Neuronal stem cell (in vitro differentiated cells): ENCODE data around the gene OSTM1.
"Not testable (repeated sequence)": the region's sequence is repeated elsewhere in the genome, so short reads cannot be mapped to it uniquely, and the experiment has no call there.

Experiments used
- DNase-seq: peaks from one replicate; pipeline ENCODE4 v3.0.0-alpha.2; 2013; ENCODE audit warnings: low spot score
- H2AFZ ChIP-seq: one replicate; pipeline ENCODE4 v1.6.1; 2013; ENCODE audit warnings: mild to moderate bottlenecking, low read length, inconsistent platforms
- H2AK5ac ChIP-seq: 2 replicates; pipeline ENCODE4 v1.6.1; 2013; ENCODE audit warnings: low read depth, mild to moderate bottlenecking, inconsistent platforms, low read length, moderate library complexity, mixed read lengths
- H2BK120ac ChIP-seq: 2 replicates; pipeline ENCODE4 v1.6.1; 2013; ENCODE audit warnings: low read depth, mild to moderate bottlenecking, inconsistent platforms, low read length, moderate library complexity, mixed read lengths
- H2BK12ac ChIP-seq: one replicate; pipeline ENCODE4 v1.6.1; 2013; ENCODE audit warnings: low read length, inconsistent platforms
- H2BK15ac ChIP-seq: 2 replicates; pipeline ENCODE4 v1.6.1; 2013; ENCODE audit warnings: mild to moderate bottlenecking, low read length, inconsistent platforms, mixed read lengths
- H2BK5ac ChIP-seq: one replicate; pipeline ENCODE4 v1.6.1; 2013; ENCODE audit warnings: inconsistent platforms, mild to moderate bottlenecking, low read length, moderate library complexity
- H3K14ac ChIP-seq: one replicate; pipeline ENCODE4 v1.6.1; 2013; ENCODE audit warnings: low read length, inconsistent platforms
- H3K18ac ChIP-seq: 2 replicates; pipeline ENCODE4 v1.6.1; 2013; ENCODE audit warnings: low read length, inconsistent platforms
- H3K23ac ChIP-seq: 2 replicates; pipeline ENCODE4 v1.6.1; 2013; ENCODE audit warnings: low read depth, mild to moderate bottlenecking, mixed read lengths, low read length, inconsistent platforms; ENCODE audit not compliant: poor library complexity
- H3K27ac ChIP-seq: replicated peaks from 3 replicates; pipeline ENCODE4 v1.5.1; 2013; ENCODE audit warnings: low read length, inconsistent platforms
- H3K27me3 ChIP-seq, 3 experiments: 2 replicates each; pipeline ENCODE4 v1.6.1; 2013; ENCODE audit warnings: low read length in 3 of 3, mild to moderate bottlenecking in 2 of 3, inconsistent platforms in 1 of 3, low read depth in 1 of 3, mixed read lengths in 1 of 3, moderate library complexity in 1 of 3; ENCODE audit not compliant: control insufficient read depth in 3 of 3, insufficient read depth in 3 of 3
- H3K36me3 ChIP-seq, 2 donors: replicated peaks in 1 of 2; 2 replicates each; pipeline ENCODE4 v1.6.1; 2013; ENCODE audit warnings: low read length in 2 of 2; ENCODE audit not compliant: control insufficient read depth in 2 of 2, insufficient read depth in 2 of 2
- H3K4ac ChIP-seq: 2 replicates; pipeline ENCODE4 v1.6.1; 2013; ENCODE audit warnings: inconsistent platforms, mild to moderate bottlenecking, low read length, moderate library complexity
- H3K4me1 ChIP-seq, 2 donors: 1 replicate in 1 of 2; 2 replicates in 1 of 2; pipeline ENCODE4 v1.6.1; 2013; ENCODE audit warnings: low read length in 2 of 2, low read depth in 1 of 2; ENCODE audit not compliant: control insufficient read depth in 2 of 2, insufficient read depth in 1 of 2
- H3K4me2 ChIP-seq: one replicate; pipeline ENCODE4 v1.6.1; 2013; ENCODE audit warnings: mild to moderate bottlenecking, low read length, inconsistent platforms; ENCODE audit not compliant: insufficient read depth, poor library complexity, severe bottlenecking
- H3K4me3 ChIP-seq, 2 donors: 2 replicates each; pipeline ENCODE4 v1.5.1; 2013; ENCODE audit warnings: low read length in 2 of 2, mild to moderate bottlenecking in 2 of 2, inconsistent platforms in 1 of 2, moderate library complexity in 1 of 2
- H3K79me1 ChIP-seq: one replicate; pipeline ENCODE4 v1.6.1; 2013; ENCODE audit warnings: low read depth, mild to moderate bottlenecking, inconsistent platforms, low read length, moderate library complexity
- H3K9ac ChIP-seq: one replicate; pipeline ENCODE4 v1.6.1; 2013; ENCODE audit warnings: mild to moderate bottlenecking, low read depth, low read length, inconsistent platforms; ENCODE audit not compliant: poor library complexity
- H3K9me3 ChIP-seq, 2 donors: replicated peaks in 1 of 2; 2 replicates each; pipeline versions ENCODE3 to v1.6.1; 2013; ENCODE audit warnings: low read length in 2 of 2, mild to moderate bottlenecking in 2 of 2, inconsistent platforms in 1 of 2, low read depth in 1 of 2, mixed read lengths in 1 of 2, moderate library complexity in 1 of 2; ENCODE audit not compliant: control insufficient read depth in 2 of 2, insufficient read depth in 1 of 2
- H4K8ac ChIP-seq: one replicate; pipeline ENCODE4 v1.6.1; 2013; ENCODE audit warnings: low read depth, mild to moderate bottlenecking, inconsistent platforms, low read length, moderate library complexity
- H4K91ac ChIP-seq: one replicate; pipeline ENCODE4 v1.6.1; 2013; ENCODE audit warnings: low read length, low read depth, mild to moderate bottlenecking, inconsistent platforms; ENCODE audit not compliant: poor library complexity
- WGBS, 2 donors: extraction: QIAGEN DNeasy Blood & Tissue Kit; methylation state at CpG; one replicate each; pipeline ENCODE4 v1.1.7; 2013; ENCODE audit warnings: missing lambda C conversion rate in 2 of 2, mixed read lengths in 1 of 2; ENCODE audit not compliant: insufficient read length in 2 of 2, insufficient replicate concordance in 1 of 2; ENCODE audit errors: extremely low coverage in 2 of 2; 5-methylcytosine and 5-hydroxymethylcytosine counted together

Gene OSTM1

GRCh38 chr6:108027056-108027455, 47.5 kb downstream of the OSTM1 start:
- Histone ChIP-seq H2AFZ (no peak overlapping the region), H4K91ac (no peak overlapping the region), H3K27ac (no peak overlapping the region)

GRCh38 chr6:108024427-108025073, 50.0 kb downstream of the OSTM1 start:
- no peaks in the 10 kb centered on the region for H3K79me1 ChIP-seq
- H2AK5ac ChIP-seq = no peak overlapping the region
- H2AFZ ChIP-seq = no peak overlapping the region
- no peaks in the 10 kb centered on the region for H3K27me3 ChIP-seq
- no CpG with 5 or more reads among the region's 6 CpGs for WGBS, 2 donors
- H3K4ac ChIP-seq = no peak overlapping the region
- no peak overlapping the region for H2BK120ac ChIP-seq
- no peak overlapping the region for H3K9ac ChIP-seq
- no peak overlapping the region for H2BK15ac ChIP-seq
- no peak overlapping the region for H4K91ac ChIP-seq
- no peak overlapping the region for H3K4me2 ChIP-seq
- no peak for DNase-seq
- H4K8ac ChIP-seq = no peak overlapping the region
- H3K23ac ChIP-seq = no peak overlapping the region
- no peaks in the 10 kb centered on the region for H3K9me3 ChIP-seq
- H3K18ac ChIP-seq = no peak overlapping the region
- H3K14ac ChIP-seq = no peak overlapping the region
- H3K36me3 ChIP-seq = no peaks in the 10 kb centered on the region
- no peak overlapping the region for H3K27ac ChIP-seq
- peaks cover 0 to 4% of the 10 kb centered on the region in 2 donors for H3K4me1 ChIP-seq
- no peak overlapping the region for H2BK5ac ChIP-seq
- H3K4me3 ChIP-seq = peak overlapping the region in 1 of 2 donors; percentile 59
- H2BK12ac ChIP-seq = no peak overlapping the region

More at GRCh38 chr6:108027056-108027455, 47.5 kb downstream of the OSTM1 start:
- H3K4me1 ChIP-seq = peaks cover 0 to 5% of the 10 kb centered on the region in 2 donors
- H3K9ac ChIP-seq = no peak overlapping the region
- H2BK12ac ChIP-seq = no peak overlapping the region
- no peak overlapping the region for H3K4me2 ChIP-seq
- H4K8ac ChIP-seq = no peak overlapping the region
- DNase-seq = no peak
- H3K36me3 ChIP-seq = no peaks in the 10 kb centered on the region
- no peak overlapping the region for H3K4me3 ChIP-seq
- H3K9me3 ChIP-seq = no peaks in the 10 kb centered on the region
- H3K18ac ChIP-seq = no peak overlapping the region
- H3K14ac ChIP-seq = no peak overlapping the region
- no peaks in the 10 kb centered on the region for H3K79me1 ChIP-seq
- H2BK5ac ChIP-seq = no peak overlapping the region
- no peaks in the 10 kb centered on the region for H3K27me3 ChIP-seq
- no CpG with 5 or more reads among the region's 3 CpGs for WGBS, 2 donors
- no peak overlapping the region for H2AK5ac ChIP-seq
- H2BK120ac ChIP-seq = no peak overlapping the region
- no peak overlapping the region for H3K23ac ChIP-seq
- H2BK15ac ChIP-seq = no peak overlapping the region
- no peak overlapping the region for H3K4ac ChIP-seq

- Histone ChIP-seq H3K9ac (no peak overlapping the region), H2BK120ac (no peak overlapping the region), H3K4ac (no peak overlapping the region), H4K91ac (no peak overlapping the region), H2AK5ac (no peak overlapping the region), H3K18ac (no peak overlapping the region), H3K4me1 (no peaks in the 10 kb centered on the region), H3K4me3 (no peak overlapping the region), H2AFZ (no peak overlapping the region), H2BK15ac (no peak overlapping the region), H3K9me3 (no peaks in the 10 kb centered on the region), H3K23ac (no peak overlapping the region), H3K36me3 (no peaks in the 10 kb centered on the region), H3K4me2 (no peak overlapping the region), H3K27ac (no peak overlapping the region), H2BK5ac (no peak overlapping the region), H4K8ac (no peak overlapping the region), H3K14ac (no peak overlapping the region), H2BK12ac (no peak overlapping the region), H3K27me3 (no peaks in the 10 kb centered on the region), H3K79me1 (no peaks in the 10 kb centered on the region)
- no peak for DNase-seq
- WGBS, 2 donors = no CpG with 5 or more reads among the region's 6 CpGs
These were observed 53.9 kb downstream of the OSTM1 start for GRCh38 chr6:108020472-108021116.

DNA sequence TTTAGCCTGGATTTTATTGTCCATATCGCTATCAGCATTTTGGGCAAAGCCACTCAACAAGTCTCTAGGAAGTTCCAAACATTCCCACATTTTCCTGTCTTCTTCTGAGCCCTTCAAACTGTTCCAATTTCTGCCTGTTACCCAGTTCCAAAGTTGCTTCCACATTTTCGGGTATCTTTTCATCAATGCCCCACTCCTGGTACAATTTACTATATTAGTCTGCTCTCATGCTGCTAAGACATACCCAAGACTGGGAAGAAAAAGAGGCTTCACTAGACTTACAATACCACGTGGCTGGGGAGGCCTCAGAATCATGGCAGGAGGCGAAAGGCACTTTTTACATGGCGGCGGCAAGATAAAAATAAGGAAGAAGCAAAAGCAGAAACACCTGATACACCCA, 58.3 kb downstream of the OSTM1 start:
- H3K4me3 ChIP-seq, H4K8ac ChIP-seq, H3K4me1 ChIP-seq, H2AFZ ChIP-seq, H3K27me3 ChIP-seq, H3K4ac ChIP-seq, H3K36me3 ChIP-seq, H3K4me2 ChIP-seq, H2BK12ac ChIP-seq, H3K23ac ChIP-seq, H3K14ac ChIP-seq, H3K9me3 ChIP-seq, H3K27ac ChIP-seq, H4K91ac ChIP-seq, H3K9ac ChIP-seq, H2BK5ac ChIP-seq, H2BK120ac ChIP-seq, H3K79me1 ChIP-seq, DNase-seq, H2AK5ac ChIP-seq, H3K18ac ChIP-seq, H2BK15ac ChIP-seq: not testable (repeated sequence)
- WGBS, 2 donors = no CpG with 5 or more reads among the region's 6 CpGs
